IMR-90 (cell line): ENCODE data around the gene KRT9. TPM values are rescaled to one million over a fixed set of nuclear protein-coding genes. Genes with fewer than 3 reads are reported as not detected.
A peak's percentile ranks its signal among the peaks of the same experiment; 100 is the strongest.

Source experiments
- ATAC-seq: fragments of 200-7000 bp; cut with Tn5 transposase; 2 replicates; pipeline ENCODE4 v1.9.1; 2020; ENCODE audit warnings: low read depth, mild to moderate bottlenecking, moderate library complexity
- BruUV-seq: library from RNA; stranded (reverse); fragments of 400-500 nt; replicated peaks from 2 replicates; lab custom pipeline; 2021; lab: Mats Ljungman, UMichigan
- CTCF ChIA-PET: fragments of 300-600 bp; formaldehyde crosslinking; extraction: SDS; loops from one replicate; lab custom pipeline; 2021; ENCODE audit warnings: antibody characterized with exemption; lab: Yijun Ruan, JAX
- POLR2A ChIA-PET: fragments of 300-600 bp; sonication (Branson Sonifier 250); formaldehyde crosslinking; loops from one replicate; lab custom pipeline; 2022; ENCODE audit warnings: antibody characterized with exemption; ENCODE audit not compliant: unreplicated experiment; lab: Charles Lee
- DNase-seq: peaks from one replicate; pipeline ENCODE4 v3.0.0; 2013
- H2AFZ ChIP-seq: replicated peaks from 2 replicates; pipeline ENCODE3; 2013; ENCODE audit warnings: low read length, mild to moderate bottlenecking; ENCODE audit not compliant: poor library complexity
- H2AK5ac ChIP-seq: 2 replicates; pipeline ENCODE4 v1.6.1; 2013; ENCODE audit warnings: low read depth, low read length, inconsistent platforms
- H2AK9ac ChIP-seq: replicated peaks from 2 replicates; pipeline ENCODE3; 2013; ENCODE audit warnings: mild to moderate bottlenecking, low read depth, low read length, moderate library complexity; ENCODE audit not compliant: poor library complexity
- H2BK120ac ChIP-seq: 2 replicates; pipeline ENCODE4 v1.6.1; 2013; ENCODE audit warnings: low read depth, low read length, inconsistent platforms
- H2BK15ac ChIP-seq: 3 replicates; pipeline ENCODE4 v1.6.1; 2013; ENCODE audit warnings: low read depth, low read length, inconsistent platforms
- H2BK20ac ChIP-seq: 2 replicates; pipeline ENCODE4 v1.6.1; 2013; ENCODE audit warnings: low read depth, mild to moderate bottlenecking, inconsistent platforms, low read length, moderate library complexity
- H2BK5ac ChIP-seq: 2 replicates; pipeline ENCODE4 v1.6.1; 2013; ENCODE audit warnings: mild to moderate bottlenecking, low read depth, low read length, inconsistent platforms; ENCODE audit not compliant: poor library complexity, severe bottlenecking
- H3K14ac ChIP-seq: replicated peaks from 2 replicates; pipeline ENCODE4 v1.6.1; 2013; ENCODE audit warnings: low read depth, low read length, inconsistent platforms
- H3K18ac ChIP-seq: 2 replicates; pipeline ENCODE4 v1.6.1; 2013; ENCODE audit warnings: low read depth, low read length, control low read depth
- H3K23ac ChIP-seq: 2 replicates; pipeline ENCODE4 v1.6.1; 2013; ENCODE audit warnings: low read depth, low read length, inconsistent platforms
- H3K27ac ChIP-seq: 2 replicates; pipeline ENCODE4 v1.5.1; 2013; ENCODE audit warnings: mild to moderate bottlenecking, control low read depth, low read length; ENCODE audit not compliant: insufficient read depth
- H3K27me3 ChIP-seq: 2 replicates; pipeline ENCODE4 v1.6.1; 2013; ENCODE audit warnings: low read length; ENCODE audit not compliant: control insufficient read depth, insufficient read depth
- H3K36me3 ChIP-seq: 2 replicates; pipeline ENCODE4 v1.6.1; 2013; ENCODE audit warnings: low read length, mixed read lengths; ENCODE audit not compliant: control insufficient read depth, insufficient read depth
- H3K4ac ChIP-seq: 2 replicates; pipeline ENCODE4 v1.6.1; 2013; ENCODE audit warnings: low read depth, low read length, inconsistent platforms
- H3K4me1 ChIP-seq: 2 replicates; pipeline ENCODE4 v1.6.1; 2013; ENCODE audit warnings: low read length, mixed read lengths; ENCODE audit not compliant: control insufficient read depth, insufficient read depth
- H3K4me2 ChIP-seq: 2 replicates; pipeline ENCODE4 v1.6.1; 2013; ENCODE audit warnings: low read depth, mild to moderate bottlenecking, control low read depth, low read length, moderate library complexity
- H3K4me3 ChIP-seq: 2 replicates; pipeline ENCODE4 v1.5.1; 2013; ENCODE audit warnings: low read depth, mild to moderate bottlenecking, control low read depth, low read length, moderate library complexity; ENCODE audit not compliant: insufficient read depth
- H3K56ac ChIP-seq: 2 replicates; pipeline ENCODE4 v1.6.1; 2013; ENCODE audit warnings: low read length, inconsistent platforms; ENCODE audit not compliant: insufficient read depth; ENCODE audit errors: extremely low read depth
- H3K79me1 ChIP-seq, 2 experiments: 2 replicates each; pipeline ENCODE4 v1.6.1; 2013; ENCODE audit warnings: low read length in 2 of 2, inconsistent platforms in 1 of 2, low read depth in 1 of 2
- H3K9ac ChIP-seq: 2 replicates; pipeline ENCODE4 v1.6.1; 2013; ENCODE audit warnings: low read depth, low read length, control low read depth
- H3K9me1 ChIP-seq: 2 replicates; pipeline ENCODE4 v1.6.1; 2013; ENCODE audit warnings: low read length, inconsistent platforms; ENCODE audit not compliant: insufficient read depth
- H3K9me3 ChIP-seq: 2 replicates; pipeline ENCODE4 v1.6.1; 2013; ENCODE audit warnings: low read length; ENCODE audit not compliant: control insufficient read depth, insufficient read depth
- H4K20me1 ChIP-seq: 2 replicates; pipeline ENCODE4 v1.6.1; 2013; ENCODE audit warnings: low read length, inconsistent platforms; ENCODE audit not compliant: insufficient read depth
- H4K5ac ChIP-seq: 2 replicates; pipeline ENCODE4 v1.6.1; 2013; ENCODE audit warnings: mild to moderate bottlenecking, low read depth, low read length, control low read depth
- H4K8ac ChIP-seq, 2 experiments: 2 replicates each; pipeline ENCODE4 v1.6.1; 2013; ENCODE audit warnings: low read depth in 2 of 2, low read length in 2 of 2, control low read depth in 1 of 2, inconsistent platforms in 1 of 2
- H4K91ac ChIP-seq: 2 replicates; pipeline ENCODE4 v1.6.1; 2013; ENCODE audit warnings: low read depth, low read length, inconsistent platforms; ENCODE audit not compliant: insufficient read depth
- BHLHE40 ChIP-seq: fragments of 150-350 bp; IDR thresholded peaks from 2 replicates; pipeline ENCODE4 v1.6.1; 2016; ENCODE audit warnings: mild to moderate bottlenecking, low read depth, low read length
- CEBPB ChIP-seq: IDR thresholded peaks from 2 replicates; pipeline ENCODE4 v1.6.1; 2012; ENCODE audit warnings: low read depth, low read length, improper control_type of control experiment
- FOS ChIP-seq: fragments of 150-350 bp; IDR thresholded peaks from 2 replicates; pipeline ENCODE4 v1.6.1; 2016; ENCODE audit warnings: low read depth, low read length
- MAFK ChIP-seq: IDR thresholded peaks from 2 replicates; pipeline ENCODE4 v1.6.1; 2012; ENCODE audit warnings: low read depth, low read length, improper control_type of control experiment
- MAZ ChIP-seq: IDR thresholded peaks from 2 replicates; pipeline ENCODE4 v1.6.1; 2012; ENCODE audit warnings: low read depth, mild to moderate bottlenecking, low read length, improper control_type of control experiment, moderate library complexity, borderline replicate concordance
- MXI1 ChIP-seq: IDR thresholded peaks from 2 replicates; pipeline ENCODE4 v1.6.1; 2012; ENCODE audit warnings: low read depth, mild to moderate bottlenecking, low read length, moderate library complexity, borderline replicate concordance
- NFE2L2 ChIP-seq: fragments of 150-350 bp; IDR thresholded peaks from 2 replicates; pipeline ENCODE4 v1.6.1; 2016; ENCODE audit warnings: low read depth, mild to moderate bottlenecking, low read length
- RAD21 ChIP-seq: IDR thresholded peaks from 2 replicates; pipeline ENCODE4 v1.6.1; 2012; ENCODE audit warnings: low read length, improper control_type of control experiment
- RCOR1 ChIP-seq: IDR thresholded peaks from 2 replicates; pipeline ENCODE4 v1.6.1; 2012; ENCODE audit warnings: mild to moderate bottlenecking, low read length, improper control_type of control experiment; ENCODE audit not compliant: insufficient replicate concordance
- RFX5 ChIP-seq: IDR thresholded peaks from 2 replicates; pipeline ENCODE4 v1.8.0; 2012; ENCODE audit warnings: low read depth, mild to moderate bottlenecking, low read length, moderate library complexity
- whole genome bisulfite sequencing, 2 experiments: methylation state at CpG; one replicate each; pipeline versions ENCODE4 v1.1.5 to v1.1.7; 2013; ENCODE audit warnings: missing lambda C conversion rate in 2 of 2; ENCODE audit not compliant: insufficient read length in 1 of 2; ENCODE audit errors: extremely low coverage in 2 of 2; 5-methylcytosine and 5-hydroxymethylcytosine counted together
- dilution Hi-C: fragments of 300-500 bp; cut with HindIII; formaldehyde crosslinking; loops from one replicate; pipeline ENCODE4 v1.14.3; 2018; ENCODE audit warnings: low sequenced_read_pairs; ENCODE audit not compliant: unreplicated experiment
- in situ Hi-C: fragments of 300-500 bp; cut with MboI; formaldehyde crosslinking; loops from 3 replicates; pipeline ENCODE4 v1.14.3; 2019; ENCODE audit warnings: low sequenced_read_pairs, inconsistent platforms, mixed read lengths
- intact Hi-C: fragments of 100-400 bp; cut with micrococcal nuclease; formaldehyde crosslinking; loops from 2 replicates; pipeline ENCODE4 v1.10.0; 2022
- polyA plus RNA-seq, 3 experiments: library from polyadenylated mRNA; depleted of rRNA; stranded (reverse); fragments of >200 nt; gene quantifications; 2 replicates each; pipeline ENCODE4 v1.2.3, GENCODE V29; 2012; ENCODE audit warnings: low replicate concordance in 1 of 3
- total RNA-seq: library from RNA; depleted of rRNA; stranded (reverse); fragments of >200 nt; gene quantifications from 2 replicates; pipeline ENCODE4 v1.2.3, GENCODE V29; 2012
- TF ChIP-seq, protein P1 (sequence below): fragments of 150-350 bp; IDR thresholded peaks from 2 replicates; pipeline ENCODE4 v1.6.1; 2016; ENCODE audit warnings: low read depth, mild to moderate bottlenecking, low read length, moderate library complexity, borderline replicate concordance
- TF ChIP-seq, protein P2 (sequence below): conservative IDR thresholded peaks from 2 replicates; pipeline ENCODE4 v1.5.1; 2012; ENCODE audit warnings: mild to moderate bottlenecking, low read depth, low read length, improper control_type of control experiment
- TF ChIP-seq, protein P3 (sequence below): fragments of 150-350 bp; IDR thresholded peaks from 2 replicates; pipeline ENCODE4 v1.6.1; 2017; ENCODE audit warnings: mild to moderate bottlenecking, antibody characterized with exemption, low read length, low read depth

The KRT9 gene
- total and polyA plus RNA-seq, 2 of the 4 experiments (the other 2 are of a cell fraction) = not detected

DNA sequence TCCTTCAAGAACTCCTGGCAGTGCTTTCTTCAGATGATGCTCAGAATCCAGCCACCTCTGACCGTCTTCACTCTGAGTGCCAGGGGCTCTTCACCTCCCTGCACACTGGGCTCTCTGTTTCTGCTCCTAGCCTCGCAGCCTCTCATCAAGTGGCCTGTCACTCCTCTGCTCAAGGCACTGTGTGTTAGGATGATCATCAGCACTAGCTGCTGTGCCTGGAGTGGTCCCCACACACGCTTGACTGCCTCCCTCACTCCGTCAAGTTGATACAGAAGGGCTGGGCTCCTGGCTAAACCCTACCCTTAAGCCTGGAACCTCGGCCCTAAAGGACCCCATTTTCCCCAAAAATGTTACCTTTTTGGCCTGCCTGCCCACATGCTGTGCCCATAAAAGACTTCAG, 15.6 kb downstream of the KRT9 start:
- Histone ChIP-seq H3K4me1 (no peaks in the 10 kb centered on the region), H3K27me3 (peaks cover 42% of the 10 kb centered on the region), H3K4me3 (no peak overlapping the region), H2AK5ac (no peak overlapping the region), H3K9me1 (no peaks in the 10 kb centered on the region; the same call in 1 of the 2 replicates), H3K36me3 (no peaks in the 10 kb centered on the region), H4K20me1 (no peaks in the 10 kb centered on the region), H4K8ac (no peak overlapping the region), H3K9ac (no peak overlapping the region), H3K18ac (no peak overlapping the region), H4K5ac (no peak overlapping the region), H2AFZ (no peak overlapping the region), H2BK15ac (no peak overlapping the region), H2BK20ac (no peak overlapping the region), H2BK5ac (no peak overlapping the region), H3K9me3 (no peaks in the 10 kb centered on the region), H3K27ac (no peak overlapping the region), H3K79me1 (no peaks in the 10 kb centered on the region), H3K4me2 (no peak overlapping the region), H2AK9ac (peak overlapping the region; percentile 14), H3K14ac (no peak overlapping the region), H3K4ac (no peak overlapping the region), H4K91ac (no peak overlapping the region), H2BK120ac (no peak overlapping the region), H3K56ac (no peak overlapping the region), H3K23ac (no peak overlapping the region)
- WGBS, 2 experiments = 72% methylated on average over 3 of the region's 5 CpGs; no CpG with 5 or more reads in 1 of the 2 experiments
- CTCF ChIA-PET = no interaction called here
- ATAC-seq (no peak), DNase-seq (no peak)
- no peak for TF ChIP-seq MAFK
- no peak for TF ChIP-seq RCOR1
- no peak for TF ChIP-seq MAZ
- TF ChIP-seq NFE2L2 = no peak
- no peak for TF ChIP-seq RFX5
- TF ChIP-seq BHLHE40 = no peak
- no peak for TF ChIP-seq MXI1
- TF ChIP-seq, protein P1, sequence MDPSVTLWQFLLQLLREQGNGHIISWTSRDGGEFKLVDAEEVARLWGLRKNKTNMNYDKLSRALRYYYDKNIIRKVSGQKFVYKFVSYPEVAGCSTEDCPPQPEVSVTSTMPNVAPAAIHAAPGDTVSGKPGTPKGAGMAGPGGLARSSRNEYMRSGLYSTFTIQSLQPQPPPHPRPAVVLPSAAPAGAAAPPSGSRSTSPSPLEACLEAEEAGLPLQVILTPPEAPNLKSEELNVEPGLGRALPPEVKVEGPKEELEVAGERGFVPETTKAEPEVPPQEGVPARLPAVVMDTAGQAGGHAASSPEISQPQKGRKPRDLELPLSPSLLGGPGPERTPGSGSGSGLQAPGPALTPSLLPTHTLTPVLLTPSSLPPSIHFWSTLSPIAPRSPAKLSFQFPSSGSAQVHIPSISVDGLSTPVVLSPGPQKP = no peak
- TF ChIP-seq FOS = no peak
- TF ChIP-seq, protein P2, sequence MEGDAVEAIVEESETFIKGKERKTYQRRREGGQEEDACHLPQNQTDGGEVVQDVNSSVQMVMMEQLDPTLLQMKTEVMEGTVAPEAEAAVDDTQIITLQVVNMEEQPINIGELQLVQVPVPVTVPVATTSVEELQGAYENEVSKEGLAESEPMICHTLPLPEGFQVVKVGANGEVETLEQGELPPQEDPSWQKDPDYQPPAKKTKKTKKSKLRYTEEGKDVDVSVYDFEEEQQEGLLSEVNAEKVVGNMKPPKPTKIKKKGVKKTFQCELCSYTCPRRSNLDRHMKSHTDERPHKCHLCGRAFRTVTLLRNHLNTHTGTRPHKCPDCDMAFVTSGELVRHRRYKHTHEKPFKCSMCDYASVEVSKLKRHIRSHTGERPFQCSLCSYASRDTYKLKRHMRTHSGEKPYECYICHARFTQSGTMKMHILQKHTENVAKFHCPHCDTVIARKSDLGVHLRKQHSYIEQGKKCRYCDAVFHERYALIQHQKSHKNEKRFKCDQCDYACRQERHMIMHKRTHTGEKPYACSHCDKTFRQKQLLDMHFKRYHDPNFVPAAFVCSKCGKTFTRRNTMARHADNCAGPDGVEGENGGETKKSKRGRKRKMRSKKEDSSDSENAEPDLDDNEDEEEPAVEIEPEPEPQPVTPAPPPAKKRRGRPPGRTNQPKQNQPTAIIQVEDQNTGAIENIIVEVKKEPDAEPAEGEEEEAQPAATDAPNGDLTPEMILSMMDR = no peak
- no peak for TF ChIP-seq CEBPB
- no peak for TF ChIP-seq RAD21
- TF ChIP-seq, protein P3, sequence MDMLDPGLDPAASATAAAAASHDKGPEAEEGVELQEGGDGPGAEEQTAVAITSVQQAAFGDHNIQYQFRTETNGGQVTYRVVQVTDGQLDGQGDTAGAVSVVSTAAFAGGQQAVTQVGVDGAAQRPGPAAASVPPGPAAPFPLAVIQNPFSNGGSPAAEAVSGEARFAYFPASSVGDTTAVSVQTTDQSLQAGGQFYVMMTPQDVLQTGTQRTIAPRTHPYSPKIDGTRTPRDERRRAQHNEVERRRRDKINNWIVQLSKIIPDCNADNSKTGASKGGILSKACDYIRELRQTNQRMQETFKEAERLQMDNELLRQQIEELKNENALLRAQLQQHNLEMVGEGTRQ = no peak
- POLR2A ChIA-PET = no interaction called here
- no TSS peak for BruUV-seq
- dilution Hi-C loops = no loop called here
- intact Hi-C loops = no loop called here
- in situ Hi-C loops = loop anchor here (10.0 kb wide), 1 partner anchor 752 kb away; no protein-coding TSS in a partner anchor
